SK-N-SH (cell line): ENCODE data around the gene ZIC2.

Source experiments
- EP300 ChIP-seq, 2 experiments: IDR thresholded peaks; 2 replicates each; pipeline versions ENCODE4 v1.4.0 to v1.6.1; 2012; ENCODE audit warnings: borderline replicate concordance in 1 of 2, low read depth in 1 of 2, low read length in 1 of 2
- NFIC ChIP-seq: IDR thresholded peaks from 2 replicates; pipeline ENCODE4 v1.4.0; 2012; ENCODE audit warnings: borderline replicate concordance
- POLR2AphosphoS5 ChIP-seq: IDR thresholded peaks from 2 replicates; pipeline ENCODE4 v1.6.1; 2012; ENCODE audit warnings: low read depth, low read length
- RXRA ChIP-seq: IDR thresholded peaks from 2 replicates; pipeline ENCODE4 v1.4.0; 2012; ENCODE audit warnings: low read depth, mild to moderate bottlenecking, borderline replicate concordance
- SIN3A ChIP-seq: IDR thresholded peaks from 2 replicates; pipeline ENCODE4 v1.6.1; 2012; ENCODE audit warnings: low read depth, mild to moderate bottlenecking, low read length, moderate library complexity, borderline replicate concordance
- TAF1 ChIP-seq: IDR thresholded peaks from 2 replicates; pipeline ENCODE4 v1.6.1; 2012; ENCODE audit warnings: low read depth, mild to moderate bottlenecking, low read length, moderate library complexity, borderline replicate concordance
- TF ChIP-seq, protein P1 (sequence below): fragments of 200-600 bp; sonication (generic); IDR thresholded peaks from 2 replicates; pipeline ENCODE4 v1.6.1; 2017; ENCODE audit warnings: antibody characterized with exemption, mild to moderate bottlenecking, moderate library complexity
- TF ChIP-seq, protein P2 (sequence below): fragments of 150-350 bp; IDR thresholded peaks from 2 replicates; pipeline ENCODE4 v1.6.1; 2017; ENCODE audit warnings: antibody characterized with exemption, low read length, low read depth, borderline replicate concordance
- TF ChIP-seq, protein P3 (sequence below): IDR thresholded peaks from 2 replicates; pipeline ENCODE4 v1.4.0; 2012; ENCODE audit warnings: low read depth, borderline replicate concordance

DNA sequence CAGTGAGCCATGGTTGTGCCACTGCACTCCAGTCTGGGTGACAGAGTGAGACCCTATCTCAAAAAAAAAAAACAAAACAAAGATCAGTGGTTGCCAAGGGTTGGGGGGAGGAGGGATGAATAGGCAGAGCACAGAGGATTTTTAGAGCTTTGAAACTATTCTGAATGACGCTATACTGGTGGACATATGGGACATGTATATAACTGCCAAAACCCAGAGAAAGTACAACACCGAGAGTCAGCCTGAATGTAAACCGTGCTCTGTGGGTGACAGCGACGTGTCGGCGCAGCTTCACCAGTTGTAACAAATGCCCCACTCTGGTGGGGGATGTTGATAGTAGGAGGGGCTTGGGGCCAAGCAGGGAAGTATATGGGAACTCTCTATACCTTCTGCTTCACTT, 42.9 kb upstream of the ZIC2 start:
- TF ChIP-seq, protein P1, sequence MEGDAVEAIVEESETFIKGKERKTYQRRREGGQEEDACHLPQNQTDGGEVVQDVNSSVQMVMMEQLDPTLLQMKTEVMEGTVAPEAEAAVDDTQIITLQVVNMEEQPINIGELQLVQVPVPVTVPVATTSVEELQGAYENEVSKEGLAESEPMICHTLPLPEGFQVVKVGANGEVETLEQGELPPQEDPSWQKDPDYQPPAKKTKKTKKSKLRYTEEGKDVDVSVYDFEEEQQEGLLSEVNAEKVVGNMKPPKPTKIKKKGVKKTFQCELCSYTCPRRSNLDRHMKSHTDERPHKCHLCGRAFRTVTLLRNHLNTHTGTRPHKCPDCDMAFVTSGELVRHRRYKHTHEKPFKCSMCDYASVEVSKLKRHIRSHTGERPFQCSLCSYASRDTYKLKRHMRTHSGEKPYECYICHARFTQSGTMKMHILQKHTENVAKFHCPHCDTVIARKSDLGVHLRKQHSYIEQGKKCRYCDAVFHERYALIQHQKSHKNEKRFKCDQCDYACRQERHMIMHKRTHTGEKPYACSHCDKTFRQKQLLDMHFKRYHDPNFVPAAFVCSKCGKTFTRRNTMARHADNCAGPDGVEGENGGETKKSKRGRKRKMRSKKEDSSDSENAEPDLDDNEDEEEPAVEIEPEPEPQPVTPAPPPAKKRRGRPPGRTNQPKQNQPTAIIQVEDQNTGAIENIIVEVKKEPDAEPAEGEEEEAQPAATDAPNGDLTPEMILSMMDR: no peak
- TF ChIP-seq TAF1 (no peak), POLR2AphosphoS5 (no peak), NFIC (no peak), SIN3A (no peak), EP300 (IDR thresholded peaks at IDR 0.05; ENCODE audit: borderline replicate concordance in 1 of 2, low read depth in 1 of 2, low read length in 1 of 2) (no peak), RXRA (no peak)
- TF ChIP-seq, protein P2, sequence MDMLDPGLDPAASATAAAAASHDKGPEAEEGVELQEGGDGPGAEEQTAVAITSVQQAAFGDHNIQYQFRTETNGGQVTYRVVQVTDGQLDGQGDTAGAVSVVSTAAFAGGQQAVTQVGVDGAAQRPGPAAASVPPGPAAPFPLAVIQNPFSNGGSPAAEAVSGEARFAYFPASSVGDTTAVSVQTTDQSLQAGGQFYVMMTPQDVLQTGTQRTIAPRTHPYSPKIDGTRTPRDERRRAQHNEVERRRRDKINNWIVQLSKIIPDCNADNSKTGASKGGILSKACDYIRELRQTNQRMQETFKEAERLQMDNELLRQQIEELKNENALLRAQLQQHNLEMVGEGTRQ: no peak
- TF ChIP-seq, protein P3, sequence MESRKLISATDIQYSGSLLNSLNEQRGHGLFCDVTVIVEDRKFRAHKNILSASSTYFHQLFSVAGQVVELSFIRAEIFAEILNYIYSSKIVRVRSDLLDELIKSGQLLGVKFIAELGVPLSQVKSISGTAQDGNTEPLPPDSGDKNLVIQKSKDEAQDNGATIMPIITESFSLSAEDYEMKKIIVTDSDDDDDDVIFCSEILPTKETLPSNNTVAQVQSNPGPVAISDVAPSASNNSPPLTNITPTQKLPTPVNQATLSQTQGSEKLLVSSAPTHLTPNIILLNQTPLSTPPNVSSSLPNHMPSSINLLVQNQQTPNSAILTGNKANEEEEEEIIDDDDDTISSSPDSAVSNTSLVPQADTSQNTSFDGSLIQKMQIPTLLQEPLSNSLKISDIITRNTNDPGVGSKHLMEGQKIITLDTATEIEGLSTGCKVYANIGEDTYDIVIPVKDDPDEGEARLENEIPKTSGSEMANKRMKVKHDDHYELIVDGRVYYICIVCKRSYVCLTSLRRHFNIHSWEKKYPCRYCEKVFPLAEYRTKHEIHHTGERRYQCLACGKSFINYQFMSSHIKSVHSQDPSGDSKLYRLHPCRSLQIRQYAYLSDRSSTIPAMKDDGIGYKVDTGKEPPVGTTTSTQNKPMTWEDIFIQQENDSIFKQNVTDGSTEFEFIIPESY: no peak
